ENCODE measurements around the gene ZBTB8B.
"Not testable (repeated sequence)": the region's sequence is repeated elsewhere in the genome, so short reads cannot be mapped to it uniquely, and the experiment has no call there.

Gene ZBTB8B

DNA sequence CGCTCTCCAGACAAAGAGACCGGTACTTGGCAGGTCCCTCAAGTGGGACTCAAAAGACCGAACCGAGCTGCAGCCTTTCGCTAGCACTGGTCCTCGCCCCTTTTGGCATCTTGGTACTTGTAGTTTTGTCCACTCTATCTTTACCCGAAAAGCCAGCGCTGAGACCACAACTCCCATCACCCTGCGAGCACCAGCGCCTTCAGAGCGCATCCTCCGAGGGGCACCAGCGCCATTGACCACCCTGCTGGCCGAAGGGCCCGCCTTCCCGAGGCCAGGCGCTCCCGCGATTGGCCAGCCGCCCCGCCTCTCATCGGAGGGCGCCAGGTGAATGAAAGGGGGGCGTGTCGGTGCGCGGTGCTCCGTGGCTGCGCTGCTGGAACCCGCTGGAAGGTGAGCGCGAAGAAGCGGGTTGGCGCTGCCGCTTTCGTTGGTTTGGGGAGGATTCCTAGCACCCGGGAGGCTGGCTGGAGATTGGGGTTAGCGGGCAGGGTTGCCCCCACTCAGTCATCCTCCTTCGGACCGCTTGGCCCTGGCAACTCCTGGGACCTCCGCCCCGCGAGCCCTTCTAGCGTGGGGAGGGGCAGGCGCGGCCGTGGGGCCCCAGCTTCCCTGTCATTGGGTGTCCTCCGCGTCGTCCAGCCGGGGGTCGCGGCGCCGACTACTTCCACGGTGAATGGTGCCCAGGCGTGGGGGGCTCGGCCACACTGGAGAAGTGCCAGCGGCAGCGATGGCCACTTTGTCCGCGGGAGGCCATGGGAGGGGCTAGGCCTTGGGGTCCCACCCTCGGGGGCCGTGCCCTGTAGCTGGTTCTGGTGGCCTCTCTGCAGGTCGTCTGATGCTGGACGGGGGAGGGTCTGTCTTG lies at the start of gene ZBTB8B:
Gene ZBTB8B (plus strand): TSS at position 357 of the 862 bp plus-strand sequence. CDS start 5,553 bp downstream, outside the sequence.
- peak; percentile 67 to 71 for DNase-seq

DNA sequence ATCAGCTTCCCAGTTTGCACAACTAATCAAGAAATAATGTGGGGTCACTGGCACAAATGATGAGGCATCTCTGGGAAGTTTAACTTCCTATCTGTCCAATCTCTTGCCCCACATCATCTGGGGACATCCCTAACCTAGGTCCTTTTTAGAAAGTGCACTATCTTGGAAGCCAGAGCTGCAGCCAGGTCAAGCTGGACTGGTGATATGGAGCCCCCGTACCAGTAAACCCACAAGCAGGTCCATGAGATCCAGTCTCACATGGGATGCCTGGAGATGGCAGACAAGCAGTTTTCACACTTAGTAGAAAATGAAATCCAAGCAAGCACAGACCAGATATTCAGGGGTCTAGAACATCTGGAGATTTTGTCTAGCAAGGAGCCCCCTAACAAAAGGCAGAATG lies 43.1 kb upstream of the ZBTB8B start:
- no peak for DNase-seq

DNA sequence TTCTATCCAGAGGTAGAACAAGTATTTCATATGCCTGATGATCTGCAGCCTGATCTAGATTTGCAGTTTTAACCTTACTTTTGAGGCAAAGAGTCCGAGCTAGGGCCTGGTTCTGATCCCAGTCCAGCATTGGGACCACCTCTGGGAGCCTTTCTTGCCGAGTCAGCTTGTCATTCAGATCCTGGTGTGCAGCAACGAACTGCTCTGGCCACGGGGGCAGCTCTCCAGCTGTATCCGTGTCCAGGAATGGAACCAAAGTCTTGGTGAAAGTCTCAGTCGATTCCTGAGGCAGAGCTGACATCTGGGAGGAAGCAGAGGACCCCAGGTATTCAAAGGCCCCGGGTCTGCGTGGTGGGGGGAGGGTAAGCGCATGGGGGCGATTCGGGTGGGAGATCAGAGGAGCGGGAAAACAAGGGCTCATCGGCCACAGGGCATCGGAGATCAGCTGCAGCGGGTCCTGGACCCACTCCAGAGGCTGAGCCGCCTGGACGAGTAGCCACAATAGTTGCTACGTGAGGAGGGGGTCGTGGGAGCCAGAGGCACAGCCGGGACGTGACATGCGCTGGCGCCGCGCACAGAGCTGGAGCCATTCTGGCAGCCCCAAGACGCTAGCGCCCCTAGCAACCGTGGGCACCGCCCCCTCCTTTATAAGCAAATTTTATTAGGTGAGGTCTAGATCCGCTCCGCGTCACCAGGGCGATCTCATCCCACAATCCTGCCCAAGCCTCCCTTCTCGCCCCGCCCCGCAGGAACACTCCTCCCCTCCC lies 38.2 kb upstream of the ZBTB8B start:
- DNase-seq, result no peak

DNA sequence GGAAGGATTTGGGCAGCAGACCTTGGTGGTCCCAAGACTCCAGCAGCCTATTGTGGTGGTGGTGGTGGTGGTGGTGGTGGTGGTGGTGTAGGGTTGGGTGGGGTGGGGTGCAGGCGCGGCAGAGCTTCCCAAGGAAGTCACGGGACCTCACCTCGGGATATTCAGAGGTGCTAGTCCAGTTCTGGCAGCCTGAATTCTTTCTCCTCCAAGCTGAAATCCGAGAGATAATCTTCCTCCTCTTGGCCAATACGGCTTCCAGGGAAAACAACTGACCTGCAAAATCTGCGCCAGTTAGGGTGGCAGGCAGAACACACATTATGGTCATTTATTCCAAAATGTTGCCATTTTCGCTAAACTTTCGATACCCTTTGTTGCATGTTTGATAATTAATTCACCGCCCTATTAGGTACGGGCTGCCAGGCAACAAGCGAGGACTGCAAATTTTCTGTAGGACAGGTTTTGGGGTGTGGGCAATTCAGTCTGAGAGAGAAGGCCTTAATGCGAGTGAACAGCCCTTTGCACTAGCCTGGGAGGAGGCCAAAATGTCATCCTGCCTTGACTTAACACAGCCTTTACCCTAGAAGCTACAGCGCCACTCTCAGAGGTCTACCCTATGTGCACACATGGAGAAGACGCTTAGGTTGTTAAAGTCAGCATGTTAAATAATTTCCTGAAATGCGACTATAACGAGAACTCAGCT lies 37.5 kb upstream of the ZBTB8B start:
- DNase-seq, result no peak

DNA sequence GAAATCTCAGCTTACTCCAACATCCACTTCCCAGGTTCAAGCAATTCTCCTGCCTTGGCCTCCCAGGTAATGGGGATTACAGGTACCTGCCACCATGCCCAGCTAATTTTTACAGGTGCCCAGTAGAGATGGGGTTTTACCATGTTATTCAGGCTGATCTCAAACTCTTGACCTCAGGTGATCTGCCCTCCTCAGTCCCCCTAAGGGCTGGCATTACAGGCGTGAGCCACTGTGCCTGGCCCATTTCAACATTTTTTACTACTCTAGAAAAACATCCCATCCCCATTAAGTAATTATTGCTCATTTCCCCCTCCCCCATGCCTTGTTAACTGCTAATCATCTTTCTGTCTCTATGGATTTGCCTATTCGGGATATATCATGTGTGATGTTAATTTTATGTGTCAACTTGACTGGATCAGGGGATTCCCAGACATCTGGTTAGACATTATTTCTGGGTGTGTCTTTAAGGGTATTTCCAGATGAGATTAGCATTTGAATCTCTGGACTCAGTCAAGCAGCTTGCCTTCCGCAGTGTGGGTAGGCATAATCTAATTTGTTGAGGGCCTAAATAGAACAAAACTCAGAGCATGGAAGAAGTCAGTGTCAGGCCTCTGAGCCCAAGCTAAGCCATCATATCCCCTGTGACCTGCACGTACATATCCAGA lies 33.0 kb upstream of the ZBTB8B start:
- DNase-seq, result no peak

DNA sequence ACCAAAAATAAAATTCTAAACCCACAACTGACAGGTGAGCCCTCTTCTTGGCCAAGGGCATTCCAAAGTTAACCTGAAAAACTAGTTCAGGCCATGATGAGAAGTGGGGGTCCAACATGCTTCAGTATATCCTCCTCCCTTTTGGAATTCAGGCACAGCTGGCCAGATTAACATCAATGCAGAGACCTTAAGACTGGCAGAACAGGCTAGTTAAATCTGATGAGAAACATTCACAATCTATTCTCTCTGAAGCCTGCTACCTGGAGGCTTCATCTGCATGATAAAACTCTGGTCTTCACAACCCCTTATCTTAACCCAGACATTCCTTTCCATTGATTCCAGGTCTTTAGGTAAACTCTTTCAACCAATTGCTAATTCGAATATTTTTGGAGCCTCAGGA lies 26.7 kb upstream of the ZBTB8B start:
- no peak for DNase-seq

DNA sequence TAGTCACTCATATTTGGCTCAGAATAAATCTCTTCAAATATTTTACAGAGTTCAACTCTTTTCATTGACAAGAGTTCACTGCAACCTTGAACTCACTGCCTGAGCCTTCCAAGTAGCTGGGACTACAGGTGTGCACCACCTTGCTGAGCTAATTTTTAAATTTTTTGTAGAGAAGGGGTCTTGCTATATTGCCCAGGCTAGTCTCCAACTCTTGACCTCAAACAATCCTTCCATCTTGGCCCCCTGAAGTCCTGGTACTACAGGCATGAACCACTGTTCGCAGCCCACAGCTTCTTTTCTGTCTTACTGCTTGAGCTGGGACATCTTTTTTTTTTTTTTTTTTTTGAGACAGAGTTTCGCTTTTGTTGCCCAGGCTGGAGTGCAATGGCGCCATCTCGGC lies 26.1 kb upstream of the ZBTB8B start:
- DNase-seq, result not testable (repeated sequence)

DNA sequence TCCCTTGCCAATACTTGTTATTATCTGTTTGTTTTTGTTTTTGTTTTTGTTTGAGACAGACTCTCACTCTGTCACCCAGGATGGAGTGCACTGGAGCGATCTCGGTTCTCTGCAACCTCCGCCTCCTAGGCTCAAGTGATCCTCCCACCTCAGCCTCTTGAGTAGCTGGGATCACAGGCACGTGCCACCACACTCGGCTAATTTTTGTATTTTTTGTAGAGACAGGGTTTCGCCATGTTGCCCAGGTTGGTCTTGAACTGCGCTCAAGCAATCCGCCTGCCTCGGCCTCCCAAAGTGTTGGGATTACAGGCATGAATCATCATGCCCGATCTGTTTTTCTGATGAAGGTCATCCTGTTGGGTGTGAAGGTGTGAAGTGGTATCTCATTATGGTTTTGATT lies 23.4 kb upstream of the ZBTB8B start:
- DNase-seq, result not testable (repeated sequence)

DNA sequence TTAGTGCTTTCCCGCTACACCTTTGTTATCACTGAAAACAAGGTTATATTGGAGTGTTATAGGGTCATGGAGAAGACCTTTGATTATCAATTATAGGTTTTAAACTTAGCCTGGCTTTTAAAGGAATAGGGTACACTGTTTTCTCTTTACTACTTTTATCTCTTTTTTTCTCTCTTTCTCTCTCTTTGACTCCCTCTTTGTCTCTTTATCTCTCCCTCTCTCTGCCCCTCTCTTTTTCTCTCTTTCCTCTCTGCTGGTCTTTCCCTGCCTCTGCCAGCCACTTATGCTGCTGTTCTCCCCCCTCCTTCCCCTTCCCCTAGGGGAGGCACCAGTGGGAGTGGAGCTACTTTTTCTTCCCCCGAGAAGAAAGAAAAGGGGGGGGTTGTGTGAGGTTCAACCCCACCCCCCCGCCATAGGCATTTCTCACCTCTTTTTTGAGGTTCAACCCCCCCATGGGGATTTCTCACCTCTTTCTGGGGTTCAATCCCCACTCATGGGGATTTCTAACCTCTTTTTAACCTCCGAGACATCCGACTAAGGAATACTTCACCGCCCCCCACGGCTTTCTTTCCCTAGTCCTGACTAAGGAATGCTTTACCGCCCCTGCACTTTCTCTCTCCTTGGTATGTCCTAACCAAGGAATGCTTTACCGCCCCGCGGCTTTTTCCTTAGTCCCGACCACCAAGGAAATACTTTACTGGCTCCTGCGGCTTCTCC lies 17.2 kb upstream of the ZBTB8B start:
- DNase-seq, result no peak

DNA sequence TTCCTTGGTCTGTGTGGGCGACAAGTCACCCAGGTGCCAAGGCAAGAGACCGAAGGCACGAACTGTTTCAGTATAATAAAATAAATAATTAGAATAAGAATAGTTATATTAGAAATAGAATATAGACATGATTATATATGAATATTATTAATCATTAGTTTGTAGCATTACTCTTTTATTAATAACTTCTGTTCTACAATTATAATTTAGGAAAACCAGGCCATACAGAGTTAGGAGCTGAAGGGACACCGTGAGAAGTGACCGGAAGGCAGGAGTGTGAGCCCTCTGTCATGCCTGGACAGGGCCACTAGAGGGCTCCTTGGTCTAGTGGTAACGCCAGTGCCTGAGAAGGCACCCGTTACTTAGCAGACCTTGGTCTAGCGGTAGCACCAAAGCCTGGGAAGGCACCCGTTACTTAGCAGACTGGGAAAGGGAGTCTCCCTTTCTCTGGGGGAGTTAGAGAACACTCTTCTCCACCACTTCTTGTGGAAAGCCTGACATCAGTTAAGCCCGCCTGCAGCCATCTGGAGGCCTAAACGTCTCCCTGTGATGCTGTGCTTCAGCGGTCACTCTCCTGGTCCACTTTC lies 16.6 kb upstream of the ZBTB8B start:
- peak; percentile 65 to 66 for DNase-seq

DNA sequence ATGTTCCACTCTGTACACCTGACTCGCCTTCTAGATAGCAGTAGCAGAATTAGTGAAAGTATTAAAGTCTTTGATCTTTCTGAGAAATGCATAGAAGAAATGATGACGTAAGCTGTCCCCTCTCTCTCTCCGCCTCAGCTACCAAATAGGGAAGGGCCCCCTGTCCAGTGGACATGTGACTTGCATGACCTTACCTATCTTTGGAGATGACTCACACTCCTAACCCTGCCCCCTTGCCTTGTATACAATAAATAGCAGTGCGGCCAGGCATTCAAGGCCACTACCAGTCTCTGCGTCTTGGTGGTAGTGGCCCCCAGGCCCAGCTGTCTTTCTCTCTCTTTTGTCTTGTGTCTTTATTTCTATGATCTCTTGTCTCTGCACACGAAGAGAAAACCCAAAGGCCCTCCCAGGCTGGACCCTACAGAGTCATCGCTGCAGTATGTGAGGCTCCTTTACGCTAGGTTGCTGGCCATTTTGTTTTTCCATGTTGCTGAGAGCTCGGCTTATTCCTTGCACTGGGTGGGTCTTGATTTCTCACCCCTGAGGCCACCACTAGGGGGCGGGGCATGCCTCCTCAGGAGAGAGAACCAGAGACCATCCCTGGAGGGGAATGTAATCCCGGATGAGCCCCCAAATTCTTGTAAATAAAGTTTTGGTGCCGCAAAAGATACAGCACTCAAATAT lies 16.0 kb upstream of the ZBTB8B start:
- peak in 1 of 2 experiments; percentile 36 for DNase-seq

DNA sequence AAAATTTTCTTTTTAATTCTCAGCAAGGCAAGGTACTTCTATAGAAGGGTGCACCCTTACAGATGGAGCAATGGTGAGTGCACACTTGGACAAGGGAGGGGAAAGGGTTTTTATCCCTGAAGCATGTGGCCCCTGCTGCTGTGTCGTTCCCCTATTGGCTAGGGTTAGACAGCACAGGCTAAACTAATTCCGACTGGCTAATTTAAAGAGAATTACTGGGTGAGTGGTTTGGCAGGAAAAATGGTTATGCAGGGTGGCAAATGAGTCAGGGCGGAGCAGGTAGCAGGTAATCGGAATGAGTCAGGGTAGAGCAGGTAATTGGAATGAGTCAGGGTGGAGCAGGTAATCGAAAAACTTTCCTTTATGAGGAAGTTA lies 15.4 kb upstream of the ZBTB8B start:
- not testable (repeated sequence) for DNase-seq

DNA sequence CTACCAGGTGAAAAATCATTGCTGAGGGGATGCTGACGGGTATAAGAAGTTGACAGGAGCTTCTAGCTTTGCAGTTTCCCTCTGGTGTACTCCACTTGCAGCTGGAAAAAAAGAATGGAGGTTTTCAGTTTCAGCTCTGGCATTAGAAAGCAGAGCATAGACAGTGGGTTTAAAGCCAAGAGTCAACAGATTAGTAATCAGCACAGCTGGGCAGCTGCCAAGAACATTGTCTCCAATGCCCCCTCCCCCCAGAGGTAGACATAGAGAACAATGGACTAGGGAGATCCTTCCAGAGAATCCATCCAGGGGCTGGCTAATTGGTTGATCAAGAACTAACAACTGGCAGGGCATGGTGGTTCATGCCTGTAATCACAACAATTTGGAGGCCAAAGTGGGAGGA lies 10.1 kb upstream of the ZBTB8B start:
- no peak for DNase-seq

DNA sequence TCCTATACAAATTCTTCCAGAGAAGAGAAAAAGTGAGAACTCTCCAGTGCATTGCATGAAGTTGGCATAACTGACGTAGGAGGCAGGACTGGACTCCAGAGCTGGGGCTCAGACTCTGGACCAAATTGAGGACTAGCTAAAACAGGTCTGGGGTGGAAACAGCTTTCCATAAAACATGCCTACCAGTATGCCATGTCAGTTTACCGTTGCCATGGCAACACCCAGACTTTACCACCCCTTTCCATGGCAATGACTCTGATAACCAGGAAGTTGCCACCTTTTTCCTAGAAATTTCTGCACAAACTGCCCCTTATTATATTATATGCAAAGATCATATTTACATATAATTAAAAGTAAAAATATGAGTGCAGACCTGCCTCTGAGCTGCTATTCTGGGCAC lies 8.9 kb upstream of the ZBTB8B start:
- no peak for DNase-seq

DNA sequence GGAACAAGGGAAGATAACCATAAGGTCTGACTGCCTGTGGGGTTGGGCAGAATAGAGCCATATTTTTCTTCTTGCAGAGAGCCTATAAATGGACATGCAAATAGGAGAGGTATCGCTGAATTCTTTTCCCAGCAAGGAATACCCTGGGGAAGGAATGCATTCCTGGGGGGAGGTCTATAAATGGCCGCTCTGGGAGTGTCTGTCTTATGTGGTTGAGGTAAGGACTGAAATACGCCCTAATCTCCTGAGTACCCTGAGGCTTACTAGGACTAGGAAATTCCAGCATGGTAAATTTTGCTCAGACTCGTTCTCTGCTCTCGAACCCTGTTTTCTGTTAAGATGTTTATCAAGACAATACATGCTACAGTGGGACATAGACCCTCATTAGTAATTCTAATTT lies 6.1 kb upstream of the ZBTB8B start:
- not testable (repeated sequence) for DNase-seq

DNA sequence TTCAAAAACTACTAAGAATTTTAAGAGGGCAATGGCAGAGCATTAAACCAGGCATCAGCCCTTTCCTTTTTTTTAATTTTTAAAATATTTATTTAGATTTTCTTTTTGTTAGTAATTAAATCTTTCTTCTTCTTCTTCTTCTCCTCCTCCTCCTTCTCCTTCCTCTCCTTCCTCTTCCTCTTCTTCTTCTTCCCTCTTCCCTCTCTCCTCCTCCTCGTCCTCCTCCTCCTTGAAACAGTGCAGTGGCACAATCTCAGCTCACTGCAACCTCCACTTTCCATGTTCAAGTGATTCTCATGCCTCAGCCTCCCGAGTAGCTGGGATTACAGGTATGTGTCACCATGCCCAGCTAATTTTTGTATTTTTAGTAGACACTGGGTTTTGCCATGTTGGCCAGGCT lies 1.9 kb upstream of the ZBTB8B start:
- DNase-seq, result not testable (repeated sequence)

DNA sequence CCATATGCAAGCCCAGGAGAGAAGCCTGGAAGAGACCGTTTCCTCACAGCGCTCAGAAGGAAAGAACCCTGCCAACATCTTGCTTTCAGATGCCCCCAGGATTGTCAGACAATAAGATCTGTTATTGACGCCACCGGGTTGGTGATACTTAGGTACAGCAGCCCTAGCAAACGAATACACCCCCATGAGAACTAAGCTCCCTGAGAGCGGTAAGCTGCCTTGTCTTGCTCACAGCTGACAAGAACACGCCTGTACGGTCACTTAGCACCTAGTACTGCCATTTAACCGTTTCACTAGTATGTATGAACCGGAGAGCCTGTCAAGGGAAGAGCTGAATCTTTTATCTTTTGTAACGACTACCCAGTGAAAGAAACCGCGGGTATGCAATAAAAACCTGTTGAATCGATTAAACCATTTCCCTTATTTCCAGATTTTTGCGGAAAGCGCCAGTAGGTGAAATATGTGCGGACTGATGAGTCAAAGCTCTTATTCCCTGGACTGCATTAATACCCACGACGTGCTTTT lies 619 bp upstream of the ZBTB8B start:
- peak in 1 of 2 experiments; percentile 16 for DNase-seq

DNA sequence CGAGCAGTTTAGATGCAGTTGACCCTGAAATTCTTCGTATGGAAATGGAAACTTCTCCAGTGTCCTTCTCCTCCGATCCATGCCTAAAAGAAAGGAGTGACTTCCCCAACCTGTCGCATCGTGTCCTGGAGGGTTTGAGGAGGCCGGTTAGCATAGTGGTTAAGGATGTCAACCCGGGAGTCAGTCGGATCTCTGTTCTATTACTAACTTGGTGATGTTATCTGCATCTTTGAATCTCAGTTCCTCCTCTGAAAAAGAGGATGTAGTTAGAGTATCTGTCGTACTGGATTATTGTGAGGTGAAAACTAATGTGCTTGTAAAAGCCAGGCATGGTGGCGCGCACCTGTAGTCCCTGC lies 684 bp downstream of the ZBTB8B start:
- DNase-seq, result no peak

DNA sequence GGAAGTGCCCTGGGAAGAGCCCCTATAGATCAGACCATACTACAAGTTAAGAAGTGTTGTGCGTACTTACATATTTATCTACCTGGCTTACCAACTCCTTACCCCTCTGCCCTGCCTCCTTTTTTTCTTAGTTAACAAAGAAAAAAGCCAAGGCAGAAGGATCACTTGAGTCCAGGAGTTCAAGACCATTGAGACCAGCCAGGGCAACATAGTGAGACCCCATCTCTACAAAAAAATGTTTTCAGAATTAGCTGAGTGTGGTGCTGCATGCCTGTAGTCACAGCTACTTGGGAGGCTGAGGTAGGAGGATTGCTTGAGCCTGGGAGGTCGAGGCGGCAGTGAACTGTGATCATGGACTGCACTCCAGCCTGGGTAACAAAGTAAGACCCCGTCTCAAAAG lies 1.9 kb downstream of the ZBTB8B start:
- no peak for DNase-seq

DNA sequence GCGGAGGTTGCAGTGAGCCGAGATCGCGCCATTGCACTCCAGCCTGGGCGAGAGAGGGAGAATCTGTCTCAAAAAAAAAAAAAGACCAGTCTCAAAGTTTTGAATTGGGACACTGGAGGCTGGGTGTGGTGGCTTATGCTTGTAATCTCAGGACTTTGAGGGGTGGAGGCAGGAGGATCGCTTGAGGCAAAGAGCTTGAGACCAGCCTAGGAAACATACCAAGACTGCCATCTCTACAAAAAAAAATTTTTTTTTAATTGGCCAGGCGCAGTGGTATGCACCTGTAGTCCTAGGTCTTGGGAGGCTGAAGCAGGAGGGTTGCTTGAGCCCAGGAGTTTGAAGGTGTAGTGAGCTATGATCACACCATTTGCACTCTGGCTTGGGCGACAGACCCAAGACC lies 3.9 kb downstream of the ZBTB8B start:
- no peak for DNase-seq

DNA sequence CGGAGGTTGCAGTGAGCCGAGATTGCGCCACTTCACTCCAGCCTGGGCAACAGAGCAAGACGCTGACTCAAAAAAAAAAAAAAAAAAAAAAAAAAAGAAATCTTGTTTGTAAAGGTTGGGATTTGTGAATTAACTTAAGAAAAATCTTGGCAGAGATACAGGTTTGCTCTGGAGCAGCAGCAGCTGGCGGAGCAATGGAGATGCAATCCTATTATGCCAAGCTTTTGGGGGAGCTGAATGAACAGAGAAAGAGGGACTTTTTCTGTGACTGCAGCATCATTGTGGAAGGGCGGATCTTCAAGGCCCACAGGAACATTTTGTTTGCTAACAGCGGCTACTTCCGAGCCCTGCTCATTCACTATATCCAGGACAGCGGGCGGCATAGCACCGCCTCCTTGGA lies 5.6 kb downstream of the ZBTB8B start:
- no peak for DNase-seq
